ENCODE data around the gene SPATS2L.

The SPATS2L gene

DNA sequence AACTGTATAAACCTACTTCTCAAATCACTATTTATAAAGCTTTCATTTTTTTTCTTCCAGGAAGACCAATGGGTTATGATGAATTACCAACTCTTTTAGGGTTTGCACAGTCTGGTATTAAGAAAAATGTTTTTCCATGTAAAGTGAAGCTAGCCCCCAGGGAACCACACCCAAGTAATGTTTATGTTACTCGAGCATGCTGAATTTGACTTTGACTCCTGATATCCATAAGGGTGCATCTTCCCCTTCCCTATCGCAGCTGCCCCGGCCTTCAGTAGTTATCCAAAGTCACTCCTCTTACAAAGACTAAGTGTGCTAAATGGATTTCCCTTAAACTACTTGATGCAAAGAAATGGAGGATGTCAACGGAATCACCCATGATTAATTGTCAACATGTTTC, 181.7 kb downstream of the SPATS2L start:
- ChIA-PET POLR2A (interaction anchor here (0.5 kb wide), 1 partner anchor 128 kb away, joined by 3 read pairs; no protein-coding TSS in a partner anchor), CTCF (interaction anchor here (1.4 to 13.6 kb wide), 3 partner anchors 21 to 511 kb away, joined by 5 to 242 read pairs (median 6); partner anchors contain the start of gene KCTD18)
- H3K4me3 ChIP-seq (ENCODE audit: low read depth, low read length): no peak overlapping the region
- DNase-seq (ENCODE audit: low read depth, low spot score): no peak
- no peak for TF ChIP-seq CTCF (IDR thresholded peaks at IDR 0.05; ENCODE audit: insufficient read depth, low read length, missing control alignments)

DNA sequence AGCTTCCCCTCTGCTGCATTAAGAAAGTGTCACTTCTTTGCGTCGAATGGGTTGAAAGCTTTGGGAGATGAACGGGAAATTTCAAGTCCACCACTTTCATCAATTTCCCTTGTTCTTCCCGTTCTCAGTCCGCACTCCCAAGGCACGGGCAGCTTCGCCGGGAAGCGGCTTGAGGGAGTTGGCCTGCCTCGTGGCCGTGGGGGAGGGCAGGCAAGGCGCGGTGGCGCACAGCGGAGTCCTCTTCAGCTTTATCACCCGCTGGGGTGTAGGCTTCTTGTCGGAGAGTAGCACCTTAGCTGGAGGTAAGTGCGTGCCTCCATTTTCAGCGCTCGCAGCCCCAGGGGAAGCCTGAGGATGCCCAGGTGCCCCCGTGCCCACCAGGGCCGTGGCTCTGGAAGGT, 183.5 kb downstream of the SPATS2L start:
- no peak for TF ChIP-seq CTCF (IDR thresholded peaks at IDR 0.05; ENCODE audit: insufficient read depth, low read length, missing control alignments)
- no peak overlapping the region for H3K4me3 ChIP-seq (ENCODE audit: low read depth, low read length)
- CTCF ChIA-PET: interaction anchor here (0.7 to 2.1 kb wide), 5 partner anchors 8 to 504 kb away, joined by 3 to 13 read pairs (median 5); no protein-coding TSS in a partner anchor
- DNase-seq (ENCODE audit: low read depth, low spot score): no peak
- POLR2A ChIA-PET: no interaction called here

- ChIA-PET POLR2A (interaction anchor here (0.6 to 0.9 kb wide), 2 partner anchors 17 to 135 kb away, joined by 3 to 4 read pairs; partner anchors contain the start of gene KCTD18), CTCF (interaction anchor here (1.2 to 2.4 kb wide), 6 partner anchors 9 to 518 kb away, joined by 4 to 18 read pairs (median 8); partner anchors contain the start of gene KCTD18)
- DNase-seq (ENCODE audit: low read depth, low spot score): no peak
- no peak for TF ChIP-seq CTCF (IDR thresholded peaks at IDR 0.05; ENCODE audit: insufficient read depth, low read length, missing control alignments)
- no peak overlapping the region for H3K4me3 ChIP-seq (ENCODE audit: low read depth, low read length)
These were observed 186.2 kb downstream of the SPATS2L start for GRCh38 chr2:200492656-200493055.

DNA sequence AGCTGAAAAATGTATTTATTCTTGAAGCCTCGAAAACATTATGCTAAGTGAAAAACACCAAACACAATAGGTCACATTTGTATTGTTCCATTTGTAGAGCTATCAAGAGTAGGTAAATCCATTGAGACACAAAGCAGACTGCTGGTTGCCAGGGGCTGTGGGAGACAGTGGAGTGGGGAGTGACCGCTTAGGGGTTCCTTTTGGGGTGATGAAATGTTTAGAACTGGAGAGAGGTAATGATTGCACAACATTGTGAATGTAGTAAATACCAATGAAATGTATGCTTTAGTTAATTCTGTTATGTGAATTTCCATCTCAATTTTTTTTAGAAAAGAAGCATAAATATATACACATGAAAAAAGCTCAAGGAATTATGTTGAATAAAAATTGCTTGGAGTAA, 187.6 kb downstream of the SPATS2L start:
- ChIA-PET CTCF (interaction anchor here (1.1 to 2.4 kb wide), 9 partner anchors 10 to 521 kb away, joined by 3 to 18 read pairs (median 4); partner anchors contain the start of gene KCTD18), POLR2A (interaction anchor here (0.6 kb wide), 1 partner anchor 370 kb away, joined by 3 read pairs; the partner anchor contains the start of gene CLK1)
- DNase-seq (ENCODE audit: low read depth, low spot score): no peak
- no peak for TF ChIP-seq CTCF (IDR thresholded peaks at IDR 0.05; ENCODE audit: insufficient read depth, low read length, missing control alignments)
- H3K4me3 ChIP-seq (ENCODE audit: low read depth, low read length): no peak overlapping the region

- ChIA-PET CTCF (interaction anchor here (1.1 to 3.4 kb wide), 7 partner anchors 11 to 521 kb away, joined by 3 to 27 read pairs (median 4); partner anchors contain the start of gene KCTD18), POLR2A (no interaction called here)
- no peak overlapping the region for H3K4me3 ChIP-seq (ENCODE audit: low read depth, low read length)
- no peak for TF ChIP-seq CTCF (IDR thresholded peaks at IDR 0.05; ENCODE audit: insufficient read depth, low read length, missing control alignments)
- DNase-seq (ENCODE audit: low read depth, low spot score): no peak
These were observed 190.2 kb downstream of the SPATS2L start for GRCh38 chr2:200496696-200497095.

DNA sequence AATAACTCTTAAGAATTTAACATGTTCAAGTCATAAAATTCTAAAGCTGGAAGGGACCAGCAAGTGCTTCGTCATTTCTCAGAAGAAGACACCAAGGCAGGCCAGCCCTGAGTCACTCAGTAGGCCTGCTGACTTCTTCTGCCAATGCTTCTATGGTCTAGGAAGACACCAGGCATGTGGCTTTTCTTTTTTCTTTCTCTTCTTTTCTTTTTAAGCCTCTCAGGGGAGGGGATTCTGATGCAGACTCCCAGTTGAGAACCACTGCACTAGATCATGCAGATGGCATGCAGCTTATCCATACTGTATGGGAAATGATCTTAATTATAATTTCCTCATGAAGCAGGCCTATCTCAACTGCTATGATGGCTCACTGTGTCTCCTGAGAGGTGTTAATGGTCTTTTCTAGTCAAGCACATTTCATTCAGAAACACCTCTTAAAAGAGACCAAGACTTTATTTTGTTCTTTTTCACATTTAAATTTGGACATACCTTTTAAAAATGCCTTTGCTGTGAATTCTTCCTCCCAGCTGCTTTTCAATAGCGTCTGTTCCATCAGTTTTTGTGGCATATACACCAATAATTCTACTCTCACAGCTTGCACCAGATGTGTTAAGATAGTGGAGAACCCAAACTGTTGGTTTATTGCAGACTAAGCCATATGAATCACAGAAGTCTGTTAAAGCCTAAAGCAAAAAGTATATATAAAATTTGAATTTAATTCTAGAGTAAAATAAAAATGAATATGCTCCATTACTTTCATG, 192.1 kb downstream of the SPATS2L start:
- TF ChIP-seq CTCF (IDR thresholded peaks at IDR 0.05; ENCODE audit: insufficient read depth, low read length, missing control alignments): no peak
- ChIA-PET POLR2A (no interaction called here), CTCF (interaction anchor here (1.1 to 3.4 kb wide), 6 partner anchors 11 to 514 kb away, joined by 3 to 27 read pairs (median 7); partner anchors contain the start of gene KCTD18)
- DNase-seq (ENCODE audit: low read depth, low spot score): no peak
- no peak overlapping the region for H3K4me3 ChIP-seq (ENCODE audit: low read depth, low read length)
